EH (cell line): ENCODE measurements around the gene HHIP.
"Not testable (repeated sequence)": the region's sequence is repeated elsewhere in the genome, so short reads cannot be mapped to it uniquely, and the experiment has no call there.

Source experiments
- DNase-seq: peaks from one replicate; pipeline ENCODE4 v3.0.0-alpha.2; 2015; ENCODE audit warnings: low read depth

The HHIP gene

DNA sequence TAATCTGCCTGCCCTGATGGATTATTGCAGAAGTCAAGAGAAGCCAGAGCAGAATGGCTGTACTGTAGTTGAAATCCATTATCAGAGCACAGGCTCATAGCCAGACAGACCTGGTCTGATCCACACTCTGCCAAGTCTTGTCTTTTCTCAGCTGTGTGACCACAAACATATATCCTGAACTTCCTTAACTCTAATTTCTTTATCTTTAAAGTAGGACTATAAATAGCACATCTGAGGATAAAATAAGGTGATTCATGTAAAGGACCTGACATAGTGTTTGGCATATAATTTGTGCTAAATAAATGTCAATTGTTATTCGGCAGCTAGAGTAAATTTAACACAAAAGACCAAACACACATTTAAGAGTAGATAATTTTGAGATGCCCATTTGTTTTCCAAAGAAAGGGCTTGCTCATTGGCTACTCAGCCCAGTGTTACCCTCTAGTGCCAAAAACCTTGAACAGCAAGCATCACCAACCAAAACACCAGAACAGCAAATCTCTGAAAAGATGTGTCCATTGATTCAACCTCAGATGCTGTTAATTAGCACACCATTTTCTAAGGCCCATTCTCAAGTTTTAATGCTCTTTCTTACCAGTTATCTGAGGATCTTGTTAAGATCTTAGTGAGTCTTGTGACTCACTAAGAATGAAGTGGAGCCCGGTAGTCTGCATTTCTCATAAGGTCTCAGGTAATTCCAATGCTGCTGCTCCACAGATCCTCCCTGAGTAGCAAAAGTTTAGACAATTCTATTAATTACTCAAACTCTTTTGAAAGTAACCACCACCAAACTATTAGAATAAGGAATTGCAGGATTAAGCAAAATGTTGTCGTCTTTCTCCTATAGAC is 108.8 kb downstream of the HHIP start:
- DNase-seq: peak; percentile 55

DNA sequence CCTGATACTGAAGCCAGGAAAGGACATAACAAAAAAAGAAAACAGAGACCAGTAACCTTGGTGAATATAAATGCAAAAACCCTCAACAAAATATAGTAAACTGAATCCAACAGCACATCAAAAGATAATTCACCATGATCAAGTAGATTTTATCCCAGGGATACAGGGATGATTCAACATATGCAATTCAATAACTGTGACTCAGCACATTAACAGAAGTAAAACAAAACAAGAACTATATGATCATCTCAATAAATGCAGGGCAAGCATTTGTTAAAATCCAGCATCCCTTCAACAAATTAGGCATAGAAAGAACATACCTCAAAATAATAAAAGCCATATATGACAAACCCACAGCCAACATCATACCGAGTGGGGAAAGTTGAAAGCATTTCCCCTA is 112.0 kb downstream of the HHIP start:
- no peak for DNase-seq

DNA sequence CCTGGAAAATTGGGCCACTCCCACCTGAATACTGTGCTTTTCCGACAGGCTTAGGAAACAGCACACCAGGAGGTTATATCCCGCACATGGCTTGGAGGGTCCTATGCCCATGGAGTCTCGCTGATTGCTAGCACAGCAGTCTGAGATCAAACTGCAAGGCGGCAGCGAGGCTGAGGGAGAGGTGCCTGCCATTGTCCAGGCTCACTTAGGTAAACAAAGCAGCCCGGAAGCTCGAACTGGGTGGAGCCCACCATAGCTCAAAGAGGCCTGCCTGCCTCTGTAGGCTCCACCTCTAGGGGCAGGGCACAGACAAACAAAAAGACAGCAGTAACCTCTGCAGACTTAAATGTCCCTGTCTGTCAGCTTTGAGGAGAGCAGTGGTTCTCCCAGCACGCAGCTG is 122.9 kb downstream of the HHIP start:
- DNase-seq: not testable (repeated sequence)

GRCh38 chr4:144778364-144778763 is 132.4 kb downstream of the HHIP start:
- no peak for DNase-seq

- DNase-seq: no peak
These were observed 136.4 kb downstream of the HHIP start for GRCh38 chr4:144782345-144782744.

DNA sequence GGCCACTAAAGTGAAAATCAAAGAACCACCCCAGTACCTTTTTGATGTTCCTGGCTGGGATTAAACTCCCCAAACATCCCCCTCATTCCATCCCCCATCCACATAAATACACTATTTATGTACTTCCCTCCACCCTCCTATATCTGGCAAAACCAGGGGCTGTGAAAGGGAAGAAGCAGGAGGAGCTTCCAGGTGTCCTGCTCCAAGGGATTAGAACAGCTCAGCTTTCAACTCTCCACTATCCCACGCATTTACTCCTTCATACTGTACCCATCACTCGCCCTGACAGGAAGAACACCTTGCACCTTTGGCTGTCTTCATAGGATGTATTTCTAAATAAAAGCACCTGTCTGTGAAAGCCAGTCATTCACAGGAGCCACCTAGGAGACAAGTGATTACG is 140.0 kb downstream of the HHIP start:
- DNase-seq: no peak

- DNase-seq: peak; percentile 50
These were observed 141.7 kb downstream of the HHIP start for GRCh38 chr4:144787365-144788258.

- DNase-seq: no peak
These were observed 142.5 kb downstream of the HHIP start for GRCh38 chr4:144788469-144788868.

- not testable (repeated sequence) for DNase-seq
These were observed 146.0 kb downstream of the HHIP start for GRCh38 chr4:144791933-144792332.
